HG03039 (cell line): Measurements from ENCODE around the gene ABR.

Source experiments
- ATAC-seq: cut with Tn5 transposase; IDR thresholded peaks from one replicate; pipeline ENCODE4 v1.9.1; 2021; ENCODE audit warnings: mild to moderate bottlenecking, moderate library complexity; ENCODE audit not compliant: unreplicated experiment

ABR gene

DNA sequence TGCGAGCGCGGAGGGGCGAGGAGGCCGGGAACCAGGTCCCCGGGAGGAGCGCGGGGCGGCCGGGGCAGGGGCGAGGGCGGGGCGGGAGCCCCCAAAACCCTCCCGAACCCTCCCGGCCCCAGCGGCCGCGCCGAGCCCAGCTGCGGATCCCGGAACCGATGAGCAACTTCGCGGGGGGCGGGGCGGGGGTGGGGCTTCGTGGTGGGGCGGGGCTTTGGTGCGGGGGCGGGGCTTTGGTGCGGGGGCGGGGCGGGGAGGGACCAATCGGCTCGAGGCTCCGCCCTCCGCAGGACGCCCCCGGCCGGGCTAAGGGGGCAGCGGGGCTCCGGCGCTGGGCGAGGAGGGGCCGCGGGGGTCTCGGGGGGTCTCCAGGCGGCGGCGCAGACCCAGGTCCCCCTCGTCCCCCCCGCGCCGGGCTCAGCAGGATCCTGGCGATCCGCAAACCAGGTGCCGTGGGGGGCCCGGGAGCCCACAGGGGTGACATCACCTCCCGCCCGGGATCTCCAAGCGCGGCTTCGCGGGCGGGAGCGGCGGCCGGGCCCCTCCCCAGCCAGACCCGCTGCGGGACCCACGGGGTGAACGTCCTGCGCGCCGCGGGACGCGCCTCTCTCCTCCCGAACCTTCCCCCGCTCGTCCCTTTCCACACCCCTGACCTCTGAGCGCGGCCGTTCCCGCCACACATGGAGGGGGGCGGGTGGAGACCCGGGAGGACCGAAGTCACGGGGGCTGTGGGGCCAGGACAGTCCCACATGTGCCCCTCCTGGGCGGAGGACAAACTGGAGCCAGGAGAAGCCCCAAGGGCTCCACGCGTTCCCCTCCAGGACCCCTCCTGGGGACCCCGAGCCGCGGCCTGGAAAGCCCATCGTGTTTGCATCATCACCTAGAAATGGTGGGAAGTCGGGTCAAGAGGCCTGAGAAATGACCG lies at the start of gene ABR:
Gene ABR, minus strand, starts transcription at position 164 of the 925 bp plus-strand sequence. CDS start 254 bp downstream, outside the sequence.
- no peak for ATAC-seq

DNA sequence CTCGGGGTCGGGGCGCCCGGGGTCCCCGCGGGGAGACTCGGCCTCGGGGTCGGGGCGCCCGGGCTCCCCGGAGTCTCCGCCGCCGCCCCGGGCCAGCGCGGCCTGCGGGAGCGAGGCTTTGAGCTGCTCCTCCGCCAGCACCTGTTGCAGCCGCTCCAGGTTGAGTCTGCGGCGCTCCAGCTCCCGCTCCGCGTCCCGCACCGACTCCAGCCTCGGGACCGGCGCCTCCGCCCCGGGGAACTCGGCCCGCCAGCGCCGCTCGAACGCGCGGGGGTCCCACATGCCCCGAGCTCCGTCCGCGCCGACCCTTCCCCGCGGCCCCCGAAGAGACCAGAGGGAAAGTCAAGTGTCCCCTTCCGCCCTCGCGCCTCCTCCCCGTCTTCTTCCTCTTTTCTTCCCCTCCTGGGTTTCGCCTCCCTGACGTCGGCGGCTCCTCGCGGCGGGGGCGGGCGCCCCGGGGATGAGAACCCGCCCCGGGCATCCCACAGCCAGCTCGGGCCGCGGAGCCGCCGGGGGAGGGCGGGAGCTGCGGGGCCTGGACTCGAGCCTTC lies 49.6 kb upstream of the ABR start:
- peak; percentile 43 for ATAC-seq

DNA sequence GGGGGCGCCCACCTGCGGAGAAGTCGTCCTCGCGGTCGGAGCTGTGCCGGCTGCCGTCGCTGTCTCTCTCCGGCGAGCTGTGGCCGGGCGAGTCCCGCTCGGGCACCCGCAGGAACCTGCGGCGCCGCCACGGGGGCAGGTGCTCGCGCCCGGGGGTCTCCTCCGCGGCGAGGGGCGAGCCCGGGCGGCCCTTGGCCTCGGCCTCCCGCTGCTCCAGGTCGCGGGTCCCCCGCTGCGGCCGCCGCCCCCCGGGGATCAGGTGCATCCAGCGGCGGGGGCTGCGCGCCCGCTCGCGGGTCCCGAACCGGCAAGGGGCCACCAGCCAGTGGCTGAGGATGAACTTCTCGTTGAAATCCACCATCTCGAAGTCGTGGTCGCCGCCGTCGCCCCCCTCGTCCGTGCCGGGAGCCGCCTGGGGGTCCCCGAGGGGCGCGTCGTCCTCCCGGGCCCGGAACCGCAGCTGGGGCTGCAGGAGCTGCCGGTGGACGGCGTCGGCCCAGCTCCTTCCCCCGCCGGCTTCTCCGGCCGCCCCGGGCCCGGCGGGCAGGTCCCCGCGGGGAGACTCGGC lies 49.1 kb upstream of the ABR start:
- ATAC-seq: peak; percentile 21

DNA sequence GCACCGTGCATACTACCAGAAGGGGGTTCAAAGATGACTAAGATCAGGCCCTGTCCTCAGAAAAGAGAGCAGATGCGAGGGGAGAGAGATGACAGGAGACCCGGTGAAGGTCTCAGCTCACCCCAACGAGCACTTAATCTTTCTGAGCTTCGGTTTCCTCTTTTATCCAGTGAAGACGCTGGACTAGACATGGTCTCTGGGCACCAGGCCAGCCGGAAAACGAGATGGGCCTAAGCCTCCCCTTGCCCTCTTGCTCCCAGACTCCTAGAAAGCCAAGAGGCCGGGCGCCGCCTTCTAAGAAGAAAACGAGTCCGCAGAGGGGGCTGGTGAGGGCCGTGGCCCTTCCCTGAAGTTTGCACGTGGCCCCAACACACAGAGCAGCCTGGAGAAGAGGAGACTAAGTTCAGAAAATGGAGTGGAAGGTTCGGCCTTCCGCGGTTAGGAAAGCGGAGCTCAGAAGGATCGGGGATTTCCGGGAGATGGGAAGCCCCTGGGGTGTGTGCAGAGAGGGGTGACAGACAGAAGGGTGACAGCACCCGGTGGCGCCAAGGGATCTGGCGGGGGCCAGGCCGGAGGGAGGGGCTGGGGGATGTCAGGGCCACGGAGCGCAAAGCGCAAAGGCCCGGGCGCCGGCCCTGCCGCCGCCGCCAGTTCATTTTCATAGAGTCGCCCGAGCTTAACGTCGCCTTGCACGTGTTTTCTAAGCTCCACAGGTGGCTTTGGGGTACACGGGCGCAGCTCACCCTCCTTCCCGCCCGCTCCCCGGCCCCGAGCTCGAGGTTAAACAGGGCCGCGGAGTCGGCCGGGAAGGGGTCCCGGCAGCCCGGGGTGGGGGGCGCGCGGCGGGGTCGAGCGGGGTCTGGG lies 48.4 kb upstream of the ABR start:
- no peak for ATAC-seq

DNA sequence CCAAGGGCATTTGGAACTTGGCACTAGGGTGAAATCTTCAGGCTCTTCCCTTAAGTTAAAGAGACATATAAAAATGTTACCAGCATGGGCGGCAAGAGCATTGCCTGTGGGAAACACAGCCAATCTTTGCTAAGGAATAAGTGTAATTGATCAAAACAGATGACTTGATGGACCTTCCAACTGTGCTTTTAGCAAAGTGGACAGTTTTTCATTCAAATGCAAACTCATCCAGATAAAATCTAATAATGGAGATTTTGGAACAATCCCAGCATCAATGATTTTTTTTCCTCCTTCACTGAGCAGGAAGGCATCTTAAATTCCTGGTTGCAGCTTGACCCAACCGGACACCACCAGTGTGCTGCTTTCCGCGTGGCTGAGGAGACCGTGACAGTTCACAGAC lies 47.6 kb upstream of the ABR start:
- ATAC-seq: no peak

DNA sequence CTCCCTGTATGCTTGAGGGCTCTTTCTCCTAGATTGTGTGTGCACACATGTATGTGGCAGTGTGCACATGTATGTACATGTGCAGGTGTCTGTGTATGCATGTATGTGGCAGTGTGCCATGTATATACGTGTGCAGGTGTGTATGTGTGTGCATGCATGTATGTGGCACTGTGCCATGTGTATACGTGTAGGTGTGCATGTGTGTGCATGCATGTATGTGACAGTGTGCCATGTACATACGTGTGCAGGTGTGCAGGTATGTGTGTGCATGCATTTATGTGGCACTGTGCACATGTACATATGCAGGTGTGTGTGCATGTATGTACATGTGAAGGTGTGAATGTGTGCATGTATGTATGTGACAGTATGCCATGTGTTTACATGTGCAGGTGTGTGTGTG lies 46.5 kb upstream of the ABR start:
- ATAC-seq: no peak

DNA sequence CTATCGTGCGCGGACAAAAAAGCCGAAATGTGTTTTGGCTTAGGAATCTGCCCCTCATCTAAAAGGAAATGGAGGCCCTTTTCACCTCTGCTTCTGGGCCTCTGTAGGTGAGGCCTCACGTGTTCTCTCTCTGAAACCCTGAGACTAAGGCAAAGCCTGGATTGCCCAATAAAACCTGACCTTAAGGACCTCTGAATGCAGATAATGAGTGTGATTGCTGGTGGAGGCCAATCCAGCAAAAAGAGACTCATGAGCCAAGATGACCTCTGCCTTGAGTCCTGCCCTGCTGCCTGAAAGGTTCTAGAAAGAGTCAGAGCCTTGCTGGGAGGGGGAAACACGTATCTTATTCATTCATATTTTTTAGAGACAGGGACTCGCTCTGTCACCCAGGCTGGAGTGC lies 44.5 kb upstream of the ABR start:
- ATAC-seq: no peak

DNA sequence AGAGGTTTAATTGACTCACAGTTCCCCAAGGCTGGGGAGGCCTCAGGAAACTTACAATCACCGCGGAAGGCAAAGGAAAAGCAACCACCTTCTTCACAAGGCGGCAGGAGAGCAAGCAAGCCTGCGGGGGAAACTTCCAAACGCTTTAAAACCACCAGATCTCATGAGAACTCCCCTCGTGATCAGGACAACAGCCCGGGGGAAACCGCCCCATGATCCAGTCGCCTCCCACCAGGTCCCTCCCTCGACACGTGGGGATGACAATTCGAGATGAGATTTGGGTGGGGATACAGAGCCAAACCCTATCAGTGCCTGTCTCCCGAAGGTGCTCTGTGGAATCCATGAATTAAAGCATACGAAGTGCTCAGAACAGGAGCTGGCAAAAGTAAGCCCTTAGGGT lies 43.9 kb upstream of the ABR start:
- ATAC-seq: no peak

DNA sequence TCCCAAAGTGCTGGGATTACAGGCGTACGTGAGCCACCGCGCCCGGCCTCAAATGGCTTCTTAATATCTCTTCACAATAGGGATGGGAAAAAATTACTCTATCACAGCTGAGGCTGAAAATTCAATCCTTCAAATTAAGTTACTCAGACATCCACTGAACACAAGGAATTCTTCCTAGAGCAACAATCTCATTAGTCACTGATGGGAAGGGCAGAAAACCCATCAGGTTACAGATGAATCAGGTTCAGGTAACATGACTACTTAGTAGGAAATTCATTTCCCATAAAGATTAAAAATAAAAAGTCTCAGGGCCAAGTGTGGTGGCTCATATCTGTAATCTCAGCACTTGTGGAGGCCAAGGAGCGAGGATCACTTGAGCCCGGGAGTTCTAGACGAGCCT lies 42.5 kb upstream of the ABR start:
- ATAC-seq: no peak

DNA sequence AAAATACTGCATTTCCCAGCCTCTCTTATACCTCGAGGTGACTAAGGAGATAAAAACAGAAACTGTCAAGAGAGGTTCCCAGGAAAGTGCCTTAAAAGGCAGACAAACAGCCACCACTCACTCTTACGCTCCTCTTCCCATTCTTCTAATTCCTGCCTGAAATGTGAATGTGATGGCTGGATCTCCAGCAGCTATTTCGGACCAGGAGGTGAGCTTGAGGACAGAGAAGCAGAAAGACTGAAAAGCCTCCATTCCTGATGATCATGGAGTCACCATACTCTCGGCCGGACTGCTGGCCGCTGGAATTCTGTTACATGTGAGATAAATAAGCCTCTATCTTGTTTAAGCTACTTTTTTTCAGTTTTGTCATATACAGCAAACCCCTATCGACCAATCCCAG lies 41.4 kb upstream of the ABR start:
- ATAC-seq: no peak

DNA sequence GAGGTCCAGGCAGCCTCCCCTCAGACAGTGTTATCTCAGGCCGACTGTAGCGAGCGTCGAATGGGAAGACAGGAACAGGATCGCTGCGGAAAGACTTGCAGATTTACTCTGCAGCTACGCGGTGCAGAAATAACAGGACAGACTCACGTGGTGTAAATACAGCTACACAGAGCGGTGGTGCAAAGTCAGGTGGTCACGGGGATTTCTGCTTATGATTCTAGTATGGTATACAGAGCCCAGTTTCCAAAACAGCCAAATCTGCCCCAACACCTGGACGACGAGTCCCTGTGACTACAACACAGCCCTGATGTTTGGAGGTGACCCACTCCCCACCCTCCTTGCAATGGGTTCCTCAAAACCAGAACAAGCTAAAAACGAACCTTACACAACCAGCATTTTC lies 40.6 kb upstream of the ABR start:
- no peak for ATAC-seq

DNA sequence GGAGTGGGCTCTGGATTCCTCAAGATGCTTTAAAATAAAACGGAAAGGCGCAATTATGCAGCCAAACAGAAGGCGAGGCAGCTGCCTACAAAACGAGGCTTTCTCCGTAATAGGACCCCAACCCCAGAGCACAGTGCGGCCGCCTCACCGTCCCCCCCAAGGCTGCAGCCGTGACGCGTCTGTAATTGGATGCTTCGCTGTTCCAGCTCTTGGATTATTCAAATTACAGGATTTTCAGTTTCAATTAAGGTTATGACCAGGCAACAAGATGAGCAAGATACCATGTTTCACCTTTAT lies 37.3 kb upstream of the ABR start:
- no peak for ATAC-seq

DNA sequence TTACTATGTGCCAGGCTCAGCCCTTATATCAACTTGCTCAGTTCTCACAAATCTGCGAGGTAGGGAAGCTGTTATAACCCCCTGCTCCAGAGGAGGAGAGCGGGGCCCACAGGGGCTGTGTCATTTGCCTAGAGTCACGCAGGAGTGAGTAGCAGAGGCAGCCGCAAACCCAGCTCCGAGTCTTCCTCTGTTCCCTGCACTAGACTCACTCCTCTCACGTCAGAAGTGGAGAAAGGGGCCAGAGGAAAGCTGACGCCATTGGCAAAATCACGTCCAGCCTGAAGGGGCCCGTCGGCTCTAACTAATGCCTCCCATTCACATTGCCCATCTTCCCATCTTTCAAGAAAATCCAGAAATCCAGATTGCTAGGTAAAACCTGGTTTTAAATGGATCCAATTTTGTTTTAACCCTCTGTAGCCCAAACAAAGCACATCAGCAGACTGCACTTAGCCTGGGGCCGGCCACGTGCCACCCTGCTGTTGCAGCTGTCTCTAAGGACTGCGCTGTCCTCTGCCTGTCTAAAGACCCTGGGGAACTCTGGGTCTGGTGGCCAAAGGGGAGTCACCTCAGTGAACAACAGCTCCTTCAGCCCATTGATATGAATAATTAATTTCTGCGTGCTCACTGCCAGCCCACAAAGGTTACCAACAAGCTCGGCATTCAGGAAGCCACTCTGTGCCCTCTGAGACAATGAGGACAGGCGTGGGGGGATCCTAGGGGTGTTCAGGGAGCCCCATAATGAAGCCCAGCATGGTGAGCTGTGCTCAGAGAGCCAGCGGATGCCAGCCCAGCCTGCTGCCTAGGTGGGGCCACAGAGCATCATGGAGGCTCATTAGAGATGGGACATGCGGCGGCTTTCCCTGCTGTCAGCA lies 36.7 kb upstream of the ABR start:
- ATAC-seq: no peak

DNA sequence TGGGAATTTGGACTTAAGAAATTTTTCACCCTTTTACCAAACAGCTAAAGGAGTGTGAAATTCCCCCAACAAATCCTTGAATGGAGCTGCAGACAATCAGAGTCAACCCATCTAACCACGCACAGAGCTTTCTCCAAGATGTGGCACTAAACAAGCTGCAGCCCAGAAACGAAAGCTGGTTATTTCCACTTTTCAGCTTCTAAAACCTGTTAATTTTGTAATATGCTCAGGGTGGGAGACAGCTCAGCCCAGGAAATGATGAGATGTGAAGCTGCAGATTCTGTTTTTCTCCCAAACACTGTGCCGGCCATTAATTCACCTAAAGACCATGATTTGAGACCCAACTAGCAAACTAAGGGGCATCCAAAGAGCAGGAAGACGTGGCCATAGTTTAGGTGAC lies 33.2 kb upstream of the ABR start:
- ATAC-seq: no peak

DNA sequence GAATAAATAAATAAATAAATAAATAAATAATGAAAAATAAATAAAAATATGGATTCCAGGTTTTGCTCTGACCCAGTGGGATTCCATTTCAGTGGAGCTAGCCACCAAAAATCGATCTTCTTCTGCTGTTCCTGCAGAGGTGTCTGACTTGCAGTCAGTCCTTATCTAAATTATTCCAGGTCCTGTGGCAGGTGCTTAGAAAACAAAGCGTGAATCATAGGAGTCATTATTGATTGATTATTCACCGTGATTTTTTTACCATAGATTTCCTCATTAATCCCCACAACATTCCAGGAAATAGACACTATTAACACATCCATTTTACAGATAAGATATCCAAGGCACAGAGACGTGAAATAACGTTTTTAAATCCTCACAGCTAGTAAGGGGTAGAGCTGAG lies 31.5 kb upstream of the ABR start:
- no peak for ATAC-seq

DNA sequence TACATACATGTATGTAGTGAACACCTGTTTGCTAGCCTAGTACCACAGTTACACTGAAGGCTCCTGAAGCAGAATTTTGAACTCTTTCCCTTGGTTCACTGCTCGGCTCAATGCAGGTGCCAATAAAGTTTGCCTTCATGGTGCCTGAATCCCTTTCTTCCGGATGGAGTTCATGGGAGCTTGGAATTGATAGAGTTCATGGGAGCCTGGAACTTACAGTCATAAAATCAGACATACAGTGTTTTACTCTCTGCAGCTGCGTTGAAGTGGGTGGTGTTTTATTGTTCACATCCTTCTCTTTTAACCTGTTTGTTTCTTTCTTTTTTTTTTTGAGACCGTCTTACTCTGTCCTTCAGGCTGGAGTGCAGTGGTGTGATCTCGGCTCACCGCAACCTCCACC lies 29.2 kb upstream of the ABR start:
- ATAC-seq: no peak

DNA sequence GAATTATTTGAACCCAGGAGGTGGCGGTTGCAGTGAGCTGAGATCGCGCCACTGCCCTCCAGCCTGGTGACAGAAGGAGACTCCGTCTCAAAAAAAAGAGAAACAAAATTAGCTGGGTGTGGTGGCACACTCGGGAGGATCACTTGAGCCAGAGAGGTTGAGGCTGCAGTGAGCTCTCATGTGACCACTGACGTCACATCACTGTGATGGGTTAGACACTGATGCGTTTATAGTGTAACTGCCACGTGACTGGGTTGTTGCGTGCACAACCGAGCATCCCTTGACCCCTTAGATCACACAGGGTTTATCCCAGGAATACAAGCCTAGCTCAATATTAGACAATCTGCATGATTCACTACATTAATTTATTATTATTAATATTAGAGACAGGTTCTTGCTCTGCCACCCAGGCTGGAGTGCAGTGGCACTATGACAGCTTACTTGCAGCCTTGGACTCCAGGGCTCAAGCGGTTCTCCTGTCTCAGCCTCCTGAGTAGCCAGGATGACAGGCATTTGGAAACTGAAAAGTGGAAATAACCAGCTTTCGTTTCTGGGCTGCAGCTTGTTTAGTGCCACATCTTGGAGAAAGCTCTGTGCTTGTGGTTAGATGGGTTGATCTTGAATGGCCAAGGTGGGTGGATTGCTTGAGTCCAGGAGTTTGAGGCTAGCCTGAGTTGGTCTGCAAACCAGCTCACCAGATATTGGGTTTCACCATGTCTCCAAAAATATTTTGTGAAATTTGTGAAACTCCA lies 26.4 kb upstream of the ABR start:
- ATAC-seq: no peak

DNA sequence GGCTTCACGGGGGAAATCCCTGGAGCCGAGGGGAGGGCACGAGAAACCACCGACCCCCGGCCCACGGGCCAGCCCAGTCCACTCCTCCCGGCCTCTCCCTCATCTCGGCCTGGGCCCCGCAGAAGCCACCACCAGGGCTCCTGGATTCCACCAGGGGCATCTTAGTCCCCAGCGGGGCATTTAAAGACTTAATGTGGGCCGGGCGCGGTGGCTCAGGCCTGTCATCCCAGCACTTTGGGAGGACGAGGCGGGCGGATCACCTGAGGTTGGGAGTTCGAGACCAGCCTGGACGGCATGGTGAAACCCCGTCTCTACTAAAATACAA lies 24.1 kb upstream of the ABR start:
- ATAC-seq: no peak

DNA sequence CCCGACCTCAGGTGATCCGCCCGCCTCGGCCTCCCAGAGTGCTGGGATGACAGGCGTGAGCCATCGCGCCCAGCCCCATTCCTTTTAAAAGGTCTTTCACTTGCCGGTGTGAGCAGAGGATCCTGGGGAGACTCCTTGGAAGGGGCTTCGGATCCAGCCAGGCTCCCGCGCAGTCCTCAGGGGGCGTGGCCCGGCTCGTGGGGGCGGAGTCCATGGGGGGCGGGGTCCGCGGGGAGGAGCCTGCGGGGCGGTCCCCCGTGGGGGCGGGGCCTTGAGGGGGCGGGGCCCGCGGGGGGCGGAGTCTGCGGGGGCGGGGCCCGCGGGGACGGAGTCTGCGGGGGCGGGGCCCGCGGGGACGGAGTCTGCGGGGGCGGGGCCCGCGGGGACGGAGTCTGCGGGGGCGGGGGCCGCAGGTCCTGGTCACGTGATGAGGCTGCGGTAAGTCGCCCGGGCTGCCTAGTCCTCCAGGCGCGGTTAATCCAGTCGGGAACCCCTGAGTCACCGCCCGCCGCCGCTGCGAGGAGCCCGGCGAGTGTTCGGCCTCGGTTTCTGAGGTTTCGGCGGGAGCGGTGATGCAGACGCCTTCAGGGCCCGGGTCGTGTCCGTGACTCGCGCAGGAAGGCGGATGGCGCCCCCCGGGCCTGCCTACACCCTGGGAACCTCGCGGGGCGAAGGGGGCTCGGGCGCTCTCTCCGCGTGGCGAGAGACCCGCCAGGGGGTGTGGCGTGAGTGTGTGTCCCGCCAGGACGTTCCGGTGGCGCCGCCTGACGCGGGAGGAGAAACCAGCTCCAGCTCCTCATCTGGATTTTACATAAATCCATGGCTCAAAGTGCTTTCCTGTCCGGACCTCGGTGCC lies 23.6 kb upstream of the ABR start:
- no peak for ATAC-seq
